ENCODE data around the gene NSG1. TPM values are rescaled to one million over a fixed set of nuclear protein-coding genes. Genes with fewer than 3 reads are reported as not detected.

Gene NSG1
- total and polyA plus RNA-seq, 2 experiments from 2014 or later = 30.2 to 70.1 TPM

- Histone ChIP-seq H2AFZ (no peak overlapping the region), H3K4me3 (no peak overlapping the region), H3K9me3 (ENCODE audit: low read depth) (no peaks in the 10 kb centered on the region), H3K36me3 (replicated peaks; ENCODE audit: insufficient read depth, low read depth) (no peaks in the 10 kb centered on the region), H3K4me2 (no peak overlapping the region), H3K79me2 (no peaks in the 10 kb centered on the region), H3K27ac (no peak overlapping the region), H3K4me1 (ENCODE audit: insufficient read depth) (no peaks in the 10 kb centered on the region), H3K9me2 (replicated peaks; ENCODE audit: insufficient read depth) (no peaks in the 10 kb centered on the region), H3K27me3 (no peaks in the 10 kb centered on the region), H4K20me1 (ENCODE audit: insufficient read depth, poor library complexity, severe bottlenecking) (no peaks in the 10 kb centered on the region)
- no peak for TF ChIP-seq EZH2 (IDR thresholded peaks at IDR 0.05; ENCODE audit: borderline replicate concordance)
- TF ChIP-seq EZH2phosphoT487 (IDR thresholded peaks at IDR 0.05; ENCODE audit: low read depth, severe bottlenecking, unreplicated experiment) = no peak
- TF ChIP-seq CTCF (IDR thresholded peaks at IDR 0.05; ENCODE audit: poor library complexity) = no peak
- 89% methylated on average over 9 of the region's 9 CpGs for WGBS (ENCODE audit: low lambda C conversion rate, missing lambda C conversion rate)
- no peak for DNase-seq (ENCODE audit: low spot score)
These were observed 44.8 kb upstream of the NSG1 start for GRCh38 chr4:4341861-4342650.

- H3K27me3 ChIP-seq = no peaks in the 10 kb centered on the region
- no peak overlapping the region for H3K4me3 ChIP-seq
- H3K4me1 ChIP-seq (ENCODE audit: insufficient read depth) = no peaks in the 10 kb centered on the region
- TF ChIP-seq CTCF (IDR thresholded peaks at IDR 0.05; ENCODE audit: poor library complexity) = no peak
- TF ChIP-seq EZH2 (IDR thresholded peaks at IDR 0.05; ENCODE audit: borderline replicate concordance) = no peak
- no peak for TF ChIP-seq EZH2phosphoT487 (IDR thresholded peaks at IDR 0.05; ENCODE audit: low read depth, severe bottlenecking, unreplicated experiment)
- no peak overlapping the region for H3K4me2 ChIP-seq
- H3K79me2 ChIP-seq = no peaks in the 10 kb centered on the region
- H3K9me3 ChIP-seq (ENCODE audit: low read depth) = no peaks in the 10 kb centered on the region
- no peak overlapping the region for H2AFZ ChIP-seq
- no peaks in the 10 kb centered on the region for H3K36me3 ChIP-seq (replicated peaks; ENCODE audit: insufficient read depth, low read depth)
- DNase-seq (ENCODE audit: low spot score) = no peak
- H3K27ac ChIP-seq = no peak overlapping the region
- H3K9me2 ChIP-seq (replicated peaks; ENCODE audit: insufficient read depth) = no peaks in the 10 kb centered on the region
- WGBS (ENCODE audit: low lambda C conversion rate, missing lambda C conversion rate) = 79% methylated on average over 5 of the region's 5 CpGs
- H4K20me1 ChIP-seq (ENCODE audit: insufficient read depth, poor library complexity, severe bottlenecking) = no peaks in the 10 kb centered on the region
These were observed 43.9 kb upstream of the NSG1 start for GRCh38 chr4:4343038-4343437.

GRCh38 chr4:4344915-4345527 lies 41.9 kb upstream of the NSG1 start:
- Histone ChIP-seq H3K9me3 (ENCODE audit: low read depth) (no peaks in the 10 kb centered on the region), H3K4me2 (no peak overlapping the region), H3K27me3 (no peaks in the 10 kb centered on the region), H3K4me1 (ENCODE audit: insufficient read depth) (no peaks in the 10 kb centered on the region), H4K20me1 (ENCODE audit: insufficient read depth, poor library complexity, severe bottlenecking) (no peaks in the 10 kb centered on the region), H2AFZ (no peak overlapping the region), H3K4me3 (no peak overlapping the region), H3K27ac (no peak overlapping the region), H3K9me2 (replicated peaks; ENCODE audit: insufficient read depth) (no peaks in the 10 kb centered on the region), H3K79me2 (no peaks in the 10 kb centered on the region), H3K36me3 (replicated peaks; ENCODE audit: insufficient read depth, low read depth) (no peaks in the 10 kb centered on the region)
- WGBS (ENCODE audit: low lambda C conversion rate, missing lambda C conversion rate) = 97% methylated on average over 14 of the region's 14 CpGs
- no peak for DNase-seq (ENCODE audit: low spot score)
- TF ChIP-seq EZH2 (IDR thresholded peaks at IDR 0.05; ENCODE audit: borderline replicate concordance) = no peak
- no peak for TF ChIP-seq CTCF (IDR thresholded peaks at IDR 0.05; ENCODE audit: poor library complexity)
- TF ChIP-seq EZH2phosphoT487 (IDR thresholded peaks at IDR 0.05; ENCODE audit: low read depth, severe bottlenecking, unreplicated experiment) = no peak
